ENCODE measurements around the gene ATRNL1. TPM values are rescaled to one million over a fixed set of nuclear protein-coding genes. Genes with fewer than 3 reads are reported as not detected.

The ATRNL1 gene
- total RNA-seq, 2 experiments from 2014 or later, result not detected

DNA sequence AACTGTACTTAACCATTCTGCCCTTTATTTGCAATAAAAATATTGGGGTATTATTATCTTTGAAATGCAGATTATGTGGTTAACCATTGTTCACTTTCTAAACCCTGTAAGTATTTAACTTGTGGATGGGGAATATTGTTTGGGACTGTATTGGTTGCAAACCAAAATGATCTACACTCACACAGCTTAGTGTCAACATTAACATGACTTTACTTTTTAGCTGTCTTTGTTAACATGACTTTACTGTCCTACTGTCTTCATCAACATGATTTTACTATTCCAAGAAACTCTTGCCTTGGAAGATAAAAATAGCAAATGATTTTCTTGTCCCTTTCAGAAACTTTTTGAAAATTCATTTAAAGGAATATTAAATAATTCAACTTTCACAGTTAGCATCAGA, 708.3 kb downstream of the ATRNL1 start:
- Histone ChIP-seq H3K4me3 (ENCODE audit: low read depth, low read length, poor library complexity, severe bottlenecking) (no peak overlapping the region), H3K27ac (ENCODE audit: low read depth, low read length, poor library complexity, severe bottlenecking) (no peak overlapping the region), H3K36me3 (ENCODE audit: insufficient read depth, low read length) (no peaks in the 10 kb centered on the region), H3K79me2 (ENCODE audit: insufficient read depth, low read depth, low read length) (no peaks in the 10 kb centered on the region), H3K4me1 (ENCODE audit: insufficient read depth, low read length, poor library complexity, severe bottlenecking) (no peaks in the 10 kb centered on the region), H4K20me1 (ENCODE audit: insufficient read depth, low read length) (no peaks in the 10 kb centered on the region), H3K4me2 (ENCODE audit: low read length) (no peak overlapping the region), H3K9me3 (ENCODE audit: low read length) (no peaks in the 10 kb centered on the region), H2AFZ (ENCODE audit: low read length) (no peak overlapping the region), H3K9me2 (ENCODE audit: insufficient read depth, low read length) (no peaks in the 10 kb centered on the region)
- BruUV-seq (replicated peaks), result no TSS peak
- intact Hi-C loops (cut with micrococcal nuclease; ENCODE audit: unreplicated experiment), result loop anchor here (10.0 kb wide), 1 partner anchor 583 kb away; no protein-coding TSS in a partner anchor
- CTCF ChIA-PET (ENCODE audit: unreplicated experiment), result no interaction called here
- DNase-seq (ENCODE audit: low spot score), result no peak
- TF ChIP-seq, protein P1, sequence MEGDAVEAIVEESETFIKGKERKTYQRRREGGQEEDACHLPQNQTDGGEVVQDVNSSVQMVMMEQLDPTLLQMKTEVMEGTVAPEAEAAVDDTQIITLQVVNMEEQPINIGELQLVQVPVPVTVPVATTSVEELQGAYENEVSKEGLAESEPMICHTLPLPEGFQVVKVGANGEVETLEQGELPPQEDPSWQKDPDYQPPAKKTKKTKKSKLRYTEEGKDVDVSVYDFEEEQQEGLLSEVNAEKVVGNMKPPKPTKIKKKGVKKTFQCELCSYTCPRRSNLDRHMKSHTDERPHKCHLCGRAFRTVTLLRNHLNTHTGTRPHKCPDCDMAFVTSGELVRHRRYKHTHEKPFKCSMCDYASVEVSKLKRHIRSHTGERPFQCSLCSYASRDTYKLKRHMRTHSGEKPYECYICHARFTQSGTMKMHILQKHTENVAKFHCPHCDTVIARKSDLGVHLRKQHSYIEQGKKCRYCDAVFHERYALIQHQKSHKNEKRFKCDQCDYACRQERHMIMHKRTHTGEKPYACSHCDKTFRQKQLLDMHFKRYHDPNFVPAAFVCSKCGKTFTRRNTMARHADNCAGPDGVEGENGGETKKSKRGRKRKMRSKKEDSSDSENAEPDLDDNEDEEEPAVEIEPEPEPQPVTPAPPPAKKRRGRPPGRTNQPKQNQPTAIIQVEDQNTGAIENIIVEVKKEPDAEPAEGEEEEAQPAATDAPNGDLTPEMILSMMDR (conservative IDR thresholded peaks at IDR 0.05; ENCODE audit: low read length), result no peak
- no peak for TF ChIP-seq EZH2phosphoT487 (IDR thresholded peaks at IDR 0.05; ENCODE audit: borderline replicate concordance, low read depth, low read length)
- POLR2A ChIA-PET, result no interaction called here

DNA sequence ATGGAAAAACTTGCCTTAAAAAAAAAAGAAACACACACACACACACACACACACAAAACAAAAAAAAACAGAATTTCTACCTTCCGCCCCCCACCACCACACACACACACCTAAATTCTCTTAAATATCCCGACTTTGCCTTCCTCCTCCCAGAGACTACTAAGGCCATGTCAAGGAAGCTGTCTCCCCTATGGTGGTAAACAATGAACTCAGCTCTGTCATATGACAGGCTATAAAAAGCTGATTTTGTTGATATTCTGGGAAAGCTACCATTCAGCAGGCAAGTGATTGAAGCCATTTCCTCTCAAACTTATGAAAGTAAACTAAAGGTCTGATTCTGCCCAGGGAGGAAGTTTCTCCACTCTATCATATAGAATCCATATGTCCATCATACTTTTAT, 708.8 kb downstream of the ATRNL1 start:
- BruUV-seq (replicated peaks), result no TSS peak
- H3K9me3 ChIP-seq (ENCODE audit: low read length), result no peaks in the 10 kb centered on the region
- no peaks in the 10 kb centered on the region for H3K9me2 ChIP-seq (ENCODE audit: insufficient read depth, low read length)
- intact Hi-C loops (cut with micrococcal nuclease; ENCODE audit: unreplicated experiment), result loop anchor here (10.0 kb wide), 1 partner anchor 583 kb away; no protein-coding TSS in a partner anchor
- no peak overlapping the region for H3K27ac ChIP-seq (ENCODE audit: low read depth, low read length, poor library complexity, severe bottlenecking)
- no peaks in the 10 kb centered on the region for H3K36me3 ChIP-seq (ENCODE audit: insufficient read depth, low read length)
- H3K4me1 ChIP-seq (ENCODE audit: insufficient read depth, low read length, poor library complexity, severe bottlenecking), result no peaks in the 10 kb centered on the region
- no peak overlapping the region for H3K4me3 ChIP-seq (ENCODE audit: low read depth, low read length, poor library complexity, severe bottlenecking)
- no peak overlapping the region for H2AFZ ChIP-seq (ENCODE audit: low read length)
- no peaks in the 10 kb centered on the region for H4K20me1 ChIP-seq (ENCODE audit: insufficient read depth, low read length)
- DNase-seq (ENCODE audit: low spot score), result no peak
- no peaks in the 10 kb centered on the region for H3K79me2 ChIP-seq (ENCODE audit: insufficient read depth, low read depth, low read length)
- TF ChIP-seq, protein P1 (conservative IDR thresholded peaks at IDR 0.05; ENCODE audit: low read length), result no peak
- TF ChIP-seq EZH2phosphoT487 (IDR thresholded peaks at IDR 0.05; ENCODE audit: borderline replicate concordance, low read depth, low read length), result no peak
- no peak overlapping the region for H3K4me2 ChIP-seq (ENCODE audit: low read length)
- POLR2A ChIA-PET, result no interaction called here
- CTCF ChIA-PET (ENCODE audit: unreplicated experiment), result no interaction called here

DNA sequence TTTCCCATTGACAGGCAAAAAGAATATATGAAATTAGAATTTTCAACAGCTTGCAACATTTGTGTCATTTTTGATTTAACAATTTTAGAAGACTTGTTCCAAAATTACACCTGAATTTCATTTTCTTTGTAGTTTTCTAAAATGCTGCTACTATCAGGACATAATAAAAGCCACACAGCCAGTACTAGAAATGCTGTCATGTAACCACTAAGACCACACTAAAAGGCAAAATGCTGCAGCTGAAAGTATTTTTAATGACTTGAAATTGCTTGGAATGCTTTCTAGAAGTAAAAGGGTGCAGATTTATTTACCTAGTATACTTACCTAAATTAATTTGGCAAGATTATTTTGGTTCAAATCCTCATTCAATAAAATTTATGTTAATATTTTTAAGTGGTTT, 709.7 kb downstream of the ATRNL1 start:
- Histone ChIP-seq H3K4me3 (ENCODE audit: low read depth, low read length, poor library complexity, severe bottlenecking) (no peak overlapping the region), H3K4me2 (ENCODE audit: low read length) (no peak overlapping the region), H2AFZ (ENCODE audit: low read length) (no peak overlapping the region), H4K20me1 (ENCODE audit: insufficient read depth, low read length) (no peaks in the 10 kb centered on the region), H3K9me2 (ENCODE audit: insufficient read depth, low read length) (no peaks in the 10 kb centered on the region), H3K79me2 (ENCODE audit: insufficient read depth, low read depth, low read length) (no peaks in the 10 kb centered on the region), H3K36me3 (ENCODE audit: insufficient read depth, low read length) (no peaks in the 10 kb centered on the region), H3K27ac (ENCODE audit: low read depth, low read length, poor library complexity, severe bottlenecking) (no peak overlapping the region), H3K9me3 (ENCODE audit: low read length) (no peaks in the 10 kb centered on the region), H3K4me1 (ENCODE audit: insufficient read depth, low read length, poor library complexity, severe bottlenecking) (no peaks in the 10 kb centered on the region)
- ChIA-PET POLR2A (no interaction called here), CTCF (ENCODE audit: unreplicated experiment) (no interaction called here)
- BruUV-seq (replicated peaks), result no TSS peak
- DNase-seq (ENCODE audit: low spot score), result no peak
- TF ChIP-seq, protein P1 (conservative IDR thresholded peaks at IDR 0.05; ENCODE audit: low read length), result no peak
- no peak for TF ChIP-seq EZH2phosphoT487 (IDR thresholded peaks at IDR 0.05; ENCODE audit: borderline replicate concordance, low read depth, low read length)
- intact Hi-C loops (cut with micrococcal nuclease; ENCODE audit: unreplicated experiment), result loop anchor here (10.0 kb wide), 1 partner anchor 582 kb away; no protein-coding TSS in a partner anchor
